ENCODE results near the gene CPEB1. TPM values are rescaled to one million over a fixed set of nuclear protein-coding genes. Genes with fewer than 3 reads are reported as not detected.

CPEB1 gene
- total and polyA plus RNA-seq, 7 experiments from 2014 or later, result 0.07 to 1.0 (median 0.35) TPM; not detected in 1

GRCh38 chr15:82651708-82652107 is 4.5 kb upstream of the CPEB1 start:
- H3K27ac Mint-ChIP-seq, result no peak overlapping the region
- CTCF ChIA-PET, result no interaction called here

GRCh38 chr15:82650046-82650670 is 3.0 kb upstream of the CPEB1 start:
- Histone ChIP-seq H3K4me3 (ENCODE audit: low read length) (no peak overlapping the region), H3K27ac (ENCODE audit: low read depth, low read length) (no peak overlapping the region), H3K27me3 (ENCODE audit: control insufficient read depth in 2 of 2, insufficient read depth in 2 of 2, low read length in 2 of 2) (peaks cover 0 to 5% of the 10 kb centered on the region in 2 donors), H3K36me3 (ENCODE audit: control insufficient read depth in 2 of 3, insufficient read depth in 3 of 3, low read length in 3 of 3) (peaks cover 0 to 3% (median 0%) of the 10 kb centered on the region in 3 experiments), H3K9me3 (ENCODE audit: control insufficient read depth in 2 of 3, low read length in 3 of 3) (no peaks in the 10 kb centered on the region), H3K4me1 (ENCODE audit: control insufficient read depth in 2 of 2, insufficient read depth in 2 of 2, low read length in 2 of 2) (peaks cover 0 to 14% of the 10 kb centered on the region in 2 donors)
- ChIA-PET CTCF (no interaction called here), POLR2A (no interaction called here)
- ATAC-seq (no peak), DNase-seq (no peak)
- Mint-ChIP-seq H3K4me3 (peak overlapping the region in 2 of 10 donors; percentile 23 to 26), H3K9me3 (peaks cover 0 to 1% (median 0%) of the 10 kb centered on the region in 11 donors), H3K27me3 (peaks cover 13 to 52% (median 26%) of the 10 kb centered on the region in 5 donors), H3K4me1 (peaks cover 0 to 9% (median 4%) of the 10 kb centered on the region in 7 donors), H3K36me3 (peaks cover 0 to 2% (median 0%) of the 10 kb centered on the region in 5 donors), H3K27ac (peak overlapping the region in 1 of 9 donors; percentile 51)
- intact Hi-C loops (cut with micrococcal nuclease), result no loop called here

More at GRCh38 chr15:82651708-82652107, 4.5 kb upstream of the CPEB1 start:
- H3K4me1 ChIP-seq (ENCODE audit: control insufficient read depth in 2 of 2, insufficient read depth in 2 of 2, low read length in 2 of 2), result peaks cover 0 to 6% of the 10 kb centered on the region in 2 donors
- peaks cover 0 to 3% (median 0%) of the 10 kb centered on the region in 3 experiments for H3K36me3 ChIP-seq (ENCODE audit: control insufficient read depth in 2 of 3, insufficient read depth in 3 of 3, low read length in 3 of 3)
- Mint-ChIP-seq H3K4me1 (peaks cover 0 to 6% (median 0%) of the 10 kb centered on the region in 7 donors), H3K36me3 (no peaks in the 10 kb centered on the region), H3K9me3 (peaks cover 0 to 1% (median 0%) of the 10 kb centered on the region in 11 donors), H3K27me3 (peaks cover 11 to 37% (median 21%) of the 10 kb centered on the region in 5 donors), H3K4me3 (no peak overlapping the region)
- no peak overlapping the region for H3K27ac ChIP-seq (ENCODE audit: low read depth, low read length)
- POLR2A ChIA-PET, result no interaction called here
- intact Hi-C loops (cut with micrococcal nuclease), result no loop called here
- H3K4me3 ChIP-seq (ENCODE audit: low read length), result no peak overlapping the region
- DNase-seq (no peak), ATAC-seq (no peak)
- H3K9me3 ChIP-seq (ENCODE audit: control insufficient read depth in 2 of 3, low read length in 3 of 3), result no peaks in the 10 kb centered on the region
- no peaks in the 10 kb centered on the region for H3K27me3 ChIP-seq (ENCODE audit: control insufficient read depth in 2 of 2, insufficient read depth in 2 of 2, low read length in 2 of 2)

GRCh38 chr15:82649226-82649999 is 2.2 kb upstream of the CPEB1 start:
- Mint-ChIP-seq H3K36me3 (peaks cover 0 to 2% (median 0%) of the 10 kb centered on the region in 5 donors), H3K9me3 (peaks cover 0 to 1% (median 0%) of the 10 kb centered on the region in 11 donors), H3K4me3 (peak overlapping the region in 9 of 10 donors; percentile 3 to 81 (median 54)), H3K27me3 (peaks cover 19 to 57% (median 34%) of the 10 kb centered on the region in 5 donors), H3K27ac (no peak overlapping the region), H3K4me1 (peaks cover 0 to 9% (median 4%) of the 10 kb centered on the region in 7 donors)
- DNase-seq, result no peak
- intact Hi-C loops (cut with micrococcal nuclease), result loop anchor here in 1 of 2 donors (5.0 to 10.0 kb wide), 2 partner anchors 105 to 353 kb away; partner anchors contain the start of gene RPS17
- Histone ChIP-seq H3K4me3 (ENCODE audit: low read length) (no peak overlapping the region), H3K9me3 (ENCODE audit: control insufficient read depth in 2 of 3, low read length in 3 of 3) (no peaks in the 10 kb centered on the region), H3K27ac (ENCODE audit: low read depth, low read length) (no peak overlapping the region), H3K36me3 (ENCODE audit: control insufficient read depth in 2 of 3, insufficient read depth in 3 of 3, low read length in 3 of 3) (peaks cover 0 to 3% (median 0%) of the 10 kb centered on the region in 3 experiments), H3K4me1 (ENCODE audit: control insufficient read depth in 2 of 2, insufficient read depth in 2 of 2, low read length in 2 of 2) (peaks cover 0 to 14% of the 10 kb centered on the region in 2 donors), H3K27me3 (ENCODE audit: control insufficient read depth in 2 of 2, insufficient read depth in 2 of 2, low read length in 2 of 2) (peaks cover 2 to 5% of the 10 kb centered on the region in 2 donors)
- CTCF ChIA-PET, result no interaction called here
- ATAC-seq, result no peak
- POLR2A ChIA-PET, result no interaction called here

- ChIA-PET POLR2A (no interaction called here), CTCF (no interaction called here)
- Mint-ChIP-seq H3K4me3 (peak overlapping the region; percentile 3 to 81 (median 62)), H3K27ac (peak overlapping the region in 2 of 9 donors; percentile 38 to 59), H3K9me3 (peaks cover 0 to 1% (median 0%) of the 10 kb centered on the region in 11 donors), H3K36me3 (peaks cover 0 to 2% (median 0%) of the 10 kb centered on the region in 5 donors), H3K4me1 (peaks cover 0 to 9% (median 4%) of the 10 kb centered on the region in 7 donors), H3K27me3 (peaks cover 14 to 61% (median 37%) of the 10 kb centered on the region in 5 donors)
- peak overlapping the region; percentile 47 for H3K4me3 ChIP-seq (ENCODE audit: low read length)
- ATAC-seq (no peak), DNase-seq (no peak)
- H3K27ac ChIP-seq (ENCODE audit: low read depth, low read length), result no peak overlapping the region
- peaks cover 0 to 14% of the 10 kb centered on the region in 2 donors for H3K4me1 ChIP-seq (ENCODE audit: control insufficient read depth in 2 of 2, insufficient read depth in 2 of 2, low read length in 2 of 2)
- no peaks in the 10 kb centered on the region for H3K9me3 ChIP-seq (ENCODE audit: control insufficient read depth in 2 of 3, low read length in 3 of 3)
- peaks cover 0 to 1% (median 0%) of the 10 kb centered on the region in 3 experiments for H3K36me3 ChIP-seq (ENCODE audit: control insufficient read depth in 2 of 3, insufficient read depth in 3 of 3, low read length in 3 of 3)
- H3K27me3 ChIP-seq (ENCODE audit: control insufficient read depth in 2 of 2, insufficient read depth in 2 of 2, low read length in 2 of 2), result peaks cover 5 to 9% of the 10 kb centered on the region in 2 donors
- intact Hi-C loops (cut with micrococcal nuclease), result loop anchor here in 1 of 2 donors (1.0 to 10.0 kb wide), 3 partner anchors 32 to 354 kb away; partner anchors contain the start of gene RPS17
These were observed 1.3 kb upstream of the CPEB1 start for GRCh38 chr15:82648257-82649103.

- no peaks in the 10 kb centered on the region for H3K36me3 ChIP-seq (ENCODE audit: control insufficient read depth in 2 of 3, insufficient read depth in 3 of 3, low read length in 3 of 3)
- peak overlapping the region; percentile 47 for H3K4me3 ChIP-seq (ENCODE audit: low read length)
- peak in 8 of 9 donors; percentile 10 to 42 (median 36) for DNase-seq
- no peak overlapping the region for H3K27ac ChIP-seq (ENCODE audit: low read depth, low read length)
- peaks cover 0 to 1% (median 0%) of the 10 kb centered on the region in 11 donors for H3K9me3 Mint-ChIP-seq
- intact Hi-C loops (cut with micrococcal nuclease), result loop anchor here in 1 of 2 donors (1.0 to 10.0 kb wide), 4 partner anchors 32 to 354 kb away; partner anchors contain the start of gene RPS17
- peaks cover 16 to 65% (median 41%) of the 10 kb centered on the region in 5 donors for H3K27me3 Mint-ChIP-seq
- H3K4me1 ChIP-seq (ENCODE audit: control insufficient read depth in 2 of 2, insufficient read depth in 2 of 2, low read length in 2 of 2), result peaks cover 0 to 14% of the 10 kb centered on the region in 2 donors
- H3K9me3 ChIP-seq (ENCODE audit: control insufficient read depth in 2 of 3, low read length in 3 of 3), result no peaks in the 10 kb centered on the region
- peak overlapping the region in 8 of 10 donors; percentile 47 to 81 (median 66) for H3K4me3 Mint-ChIP-seq
- CTCF ChIA-PET, result no interaction called here
- peaks cover 0 to 9% (median 4%) of the 10 kb centered on the region in 7 donors for H3K4me1 Mint-ChIP-seq
- peak; percentile 72 for ATAC-seq
- H3K27me3 ChIP-seq (ENCODE audit: control insufficient read depth in 2 of 2, insufficient read depth in 2 of 2, low read length in 2 of 2), result peaks cover 5 to 10% of the 10 kb centered on the region in 2 donors
- POLR2A ChIA-PET, result no interaction called here
- H3K36me3 Mint-ChIP-seq, result peaks cover 0 to 2% (median 0%) of the 10 kb centered on the region in 5 donors
- H3K27ac Mint-ChIP-seq, result no peak overlapping the region
These were observed 683 bp upstream of the CPEB1 start for GRCh38 chr15:82647835-82648256.
